OCI-LY1 (cell line): Measurements from ENCODE around the gene ARFGAP2.

Experiments
- H2AFZ ChIP-seq: fragments of 200-600 bp; sonication (generic), shearing (Covaris generic); 2 replicates; pipeline ENCODE4 v1.6.0; 2014; ENCODE audit warnings: antibody characterized with exemption, mild to moderate bottlenecking, low read length
- H3F3A ChIP-seq: fragments of 200-600 bp; sonication (generic), shearing (Covaris generic); 2 replicates; pipeline ENCODE4 v1.6.0; 2014; ENCODE audit warnings: mild to moderate bottlenecking, antibody characterized with exemption, low read length, moderate library complexity; ENCODE audit not compliant: insufficient read depth
- H3K27ac ChIP-seq: fragments of 200-600 bp; sonication (generic); 2 replicates; pipeline ENCODE4 v1.5.1; 2014; ENCODE audit warnings: low read length, mixed run types, mild to moderate bottlenecking, low read depth; ENCODE audit not compliant: poor library complexity, severe bottlenecking
- H3K27me3 ChIP-seq: fragments of 200-600 bp; sonication (generic); 2 replicates; pipeline ENCODE4 v1.6.0; 2014; ENCODE audit warnings: antibody characterized with exemption, mild to moderate bottlenecking, low read length, moderate library complexity; ENCODE audit not compliant: insufficient read depth
- H3K36me3 ChIP-seq: fragments of 200-600 bp; sonication (generic); 2 replicates; pipeline ENCODE4 v1.6.1; 2014; ENCODE audit warnings: mild to moderate bottlenecking, antibody characterized with exemption, low read length, moderate library complexity, mixed read lengths; ENCODE audit not compliant: insufficient read depth
- H3K4me1 ChIP-seq: fragments of 200-600 bp; sonication (generic); 2 replicates; pipeline ENCODE4 v1.5.1; 2014; ENCODE audit warnings: mild to moderate bottlenecking, low read length, moderate library complexity; ENCODE audit not compliant: insufficient read depth, severe bottlenecking
- H3K4me2 ChIP-seq: fragments of 200-600 bp; sonication (generic), shearing (Covaris generic); 2 replicates; pipeline ENCODE4 v1.6.1; 2014; ENCODE audit warnings: low read length
- H3K4me3 ChIP-seq: fragments of 200-600 bp; sonication (generic); 2 replicates; pipeline ENCODE4 v1.5.1; 2014; ENCODE audit warnings: low read length, low read depth, mild to moderate bottlenecking, mixed read lengths; ENCODE audit not compliant: poor library complexity, severe bottlenecking
- H3K79me2 ChIP-seq: fragments of 200-600 bp; shearing (Covaris generic); 2 replicates; pipeline ENCODE4 v1.6.1; 2016; ENCODE audit warnings: mixed run types, low read length, mixed read lengths; ENCODE audit not compliant: insufficient read depth
- H3K9ac ChIP-seq: fragments of 200-600 bp; sonication (generic), shearing (Covaris generic); 2 replicates; pipeline ENCODE4 v1.6.1; 2014; ENCODE audit warnings: mild to moderate bottlenecking, low read length, mixed read lengths
- H3K9me2 ChIP-seq: fragments of 200-600 bp; sonication (generic), shearing (Covaris generic); 2 replicates; pipeline ENCODE4 v1.6.1; 2014; ENCODE audit warnings: low read depth, mild to moderate bottlenecking, low read length, mixed read lengths
- H3K9me3 ChIP-seq: fragments of 200-600 bp; shearing (Covaris generic); 2 replicates; pipeline ENCODE4 v1.6.1; 2014; ENCODE audit warnings: low read length, mixed read lengths
- H4K20me1 ChIP-seq: fragments of 200-600 bp; sonication (generic), shearing (Covaris generic); 2 replicates; pipeline ENCODE4 v1.6.0; 2016; ENCODE audit warnings: mild to moderate bottlenecking, low read length; ENCODE audit not compliant: insufficient read depth
- EZH2 ChIP-seq: fragments of 200-600 bp; sonication (generic), shearing (Covaris generic); IDR thresholded peaks from 2 replicates; pipeline ENCODE4 v1.8.0; 2017; ENCODE audit warnings: borderline replicate concordance, mixed run types, mild to moderate bottlenecking, antibody characterized with exemption, low read length, moderate library complexity, mixed read lengths
- TF ChIP-seq, protein P1 (sequence below): fragments of 200-600 bp; sonication (generic), shearing (Covaris generic); IDR thresholded peaks from 2 replicates; pipeline ENCODE4 v1.5.1; 2017; ENCODE audit warnings: mild to moderate bottlenecking, antibody characterized with exemption, low read length, moderate library complexity, mixed read lengths

Gene ARFGAP2

GRCh38 chr11:47139878-47140277 is 36.8 kb downstream of the ARFGAP2 start:
- no peak for TF ChIP-seq EZH2
- TF ChIP-seq, protein P1, sequence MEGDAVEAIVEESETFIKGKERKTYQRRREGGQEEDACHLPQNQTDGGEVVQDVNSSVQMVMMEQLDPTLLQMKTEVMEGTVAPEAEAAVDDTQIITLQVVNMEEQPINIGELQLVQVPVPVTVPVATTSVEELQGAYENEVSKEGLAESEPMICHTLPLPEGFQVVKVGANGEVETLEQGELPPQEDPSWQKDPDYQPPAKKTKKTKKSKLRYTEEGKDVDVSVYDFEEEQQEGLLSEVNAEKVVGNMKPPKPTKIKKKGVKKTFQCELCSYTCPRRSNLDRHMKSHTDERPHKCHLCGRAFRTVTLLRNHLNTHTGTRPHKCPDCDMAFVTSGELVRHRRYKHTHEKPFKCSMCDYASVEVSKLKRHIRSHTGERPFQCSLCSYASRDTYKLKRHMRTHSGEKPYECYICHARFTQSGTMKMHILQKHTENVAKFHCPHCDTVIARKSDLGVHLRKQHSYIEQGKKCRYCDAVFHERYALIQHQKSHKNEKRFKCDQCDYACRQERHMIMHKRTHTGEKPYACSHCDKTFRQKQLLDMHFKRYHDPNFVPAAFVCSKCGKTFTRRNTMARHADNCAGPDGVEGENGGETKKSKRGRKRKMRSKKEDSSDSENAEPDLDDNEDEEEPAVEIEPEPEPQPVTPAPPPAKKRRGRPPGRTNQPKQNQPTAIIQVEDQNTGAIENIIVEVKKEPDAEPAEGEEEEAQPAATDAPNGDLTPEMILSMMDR, result no peak
- H3K4me1 ChIP-seq, result no peaks in the 10 kb centered on the region

GRCh38 chr11:47137476-47137875 is 39.2 kb downstream of the ARFGAP2 start:
- H3K4me2 ChIP-seq, result no peak overlapping the region
- no peak overlapping the region for H3K9ac ChIP-seq

More at GRCh38 chr11:47139878-47140277, 36.8 kb downstream of the ARFGAP2 start:
- no peak overlapping the region for H3K27ac ChIP-seq
- no peak overlapping the region for H3K9ac ChIP-seq
- H3K4me3 ChIP-seq, result no peak overlapping the region
- no peaks in the 10 kb centered on the region for H3K9me3 ChIP-seq
- H2AFZ ChIP-seq, result no peak overlapping the region
- H3K36me3 ChIP-seq, result peaks cover 17% of the 10 kb centered on the region
- no peaks in the 10 kb centered on the region for H3K27me3 ChIP-seq
- H3K9me2 ChIP-seq, result no peaks in the 10 kb centered on the region
- no peaks in the 10 kb centered on the region for H3K79me2 ChIP-seq
- no peak overlapping the region for H3K4me2 ChIP-seq
- H3F3A ChIP-seq, result no peaks in the 10 kb centered on the region
- H4K20me1 ChIP-seq, result no peaks in the 10 kb centered on the region

GRCh38 chr11:47136921-47137320 is 39.8 kb downstream of the ARFGAP2 start:
- Histone ChIP-seq H3K4me3 (no peak overlapping the region), H3F3A (no peaks in the 10 kb centered on the region), H3K36me3 (peaks cover 13% of the 10 kb centered on the region; the same call in 1 of the 2 replicates), H3K9ac (no peak overlapping the region), H3K9me3 (no peaks in the 10 kb centered on the region), H4K20me1 (no peaks in the 10 kb centered on the region), H3K27ac (no peak overlapping the region), H3K4me2 (no peak overlapping the region), H3K4me1 (peaks cover 13% of the 10 kb centered on the region), H2AFZ (no peak overlapping the region), H3K79me2 (no peaks in the 10 kb centered on the region), H3K27me3 (no peaks in the 10 kb centered on the region), H3K9me2 (no peaks in the 10 kb centered on the region)
- no peak for TF ChIP-seq EZH2
- TF ChIP-seq, protein P1, result no peak

More at GRCh38 chr11:47137476-47137875, 39.2 kb downstream of the ARFGAP2 start:
- Histone ChIP-seq H3K79me2 (no peaks in the 10 kb centered on the region), H3F3A (no peaks in the 10 kb centered on the region), H4K20me1 (no peaks in the 10 kb centered on the region), H3K36me3 (peaks cover 13% of the 10 kb centered on the region), H2AFZ (no peak overlapping the region), H3K4me1 (peaks cover 10% of the 10 kb centered on the region), H3K27me3 (no peaks in the 10 kb centered on the region), H3K27ac (no peak overlapping the region), H3K9me3 (no peaks in the 10 kb centered on the region), H3K4me3 (no peak overlapping the region), H3K9me2 (no peaks in the 10 kb centered on the region)
- TF ChIP-seq, protein P1, result no peak
- no peak for TF ChIP-seq EZH2
